Measurements from ENCODE around the gene MAP4K4.

The MAP4K4 gene

DNA sequence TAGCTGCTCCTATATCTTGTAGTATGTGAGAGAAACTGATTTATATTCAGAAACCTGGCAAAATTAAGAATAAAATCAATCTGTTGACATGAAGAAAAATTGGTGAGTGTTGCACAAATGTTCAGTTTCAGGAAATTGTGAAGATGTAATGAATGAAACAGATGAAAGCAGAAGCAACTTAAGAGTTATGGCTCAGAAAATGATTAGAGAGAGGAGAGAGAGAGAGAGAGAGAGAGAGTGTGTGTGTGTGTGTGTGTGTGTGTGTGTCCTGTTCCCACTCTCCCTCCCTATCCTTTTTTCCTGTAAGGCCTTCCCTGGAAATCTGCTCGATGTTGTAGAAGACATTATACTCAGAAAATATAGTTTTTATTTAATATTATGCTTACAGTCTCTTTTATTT lies 31.4 kb downstream of the MAP4K4 start:
- DNase-seq (ENCODE audit: low spot score), result no peak
- in situ Hi-C loops (cut with MboI; ENCODE audit: low pct_unique_long_range_greater_than_20kb, low sequenced_read_pairs, unreplicated experiment), result no loop called here
- TF ChIP-seq, protein P1, sequence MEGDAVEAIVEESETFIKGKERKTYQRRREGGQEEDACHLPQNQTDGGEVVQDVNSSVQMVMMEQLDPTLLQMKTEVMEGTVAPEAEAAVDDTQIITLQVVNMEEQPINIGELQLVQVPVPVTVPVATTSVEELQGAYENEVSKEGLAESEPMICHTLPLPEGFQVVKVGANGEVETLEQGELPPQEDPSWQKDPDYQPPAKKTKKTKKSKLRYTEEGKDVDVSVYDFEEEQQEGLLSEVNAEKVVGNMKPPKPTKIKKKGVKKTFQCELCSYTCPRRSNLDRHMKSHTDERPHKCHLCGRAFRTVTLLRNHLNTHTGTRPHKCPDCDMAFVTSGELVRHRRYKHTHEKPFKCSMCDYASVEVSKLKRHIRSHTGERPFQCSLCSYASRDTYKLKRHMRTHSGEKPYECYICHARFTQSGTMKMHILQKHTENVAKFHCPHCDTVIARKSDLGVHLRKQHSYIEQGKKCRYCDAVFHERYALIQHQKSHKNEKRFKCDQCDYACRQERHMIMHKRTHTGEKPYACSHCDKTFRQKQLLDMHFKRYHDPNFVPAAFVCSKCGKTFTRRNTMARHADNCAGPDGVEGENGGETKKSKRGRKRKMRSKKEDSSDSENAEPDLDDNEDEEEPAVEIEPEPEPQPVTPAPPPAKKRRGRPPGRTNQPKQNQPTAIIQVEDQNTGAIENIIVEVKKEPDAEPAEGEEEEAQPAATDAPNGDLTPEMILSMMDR (IDR thresholded peaks at IDR 0.05; ENCODE audit: extremely low read depth, insufficient read depth, missing control alignments), result no peak

DNA sequence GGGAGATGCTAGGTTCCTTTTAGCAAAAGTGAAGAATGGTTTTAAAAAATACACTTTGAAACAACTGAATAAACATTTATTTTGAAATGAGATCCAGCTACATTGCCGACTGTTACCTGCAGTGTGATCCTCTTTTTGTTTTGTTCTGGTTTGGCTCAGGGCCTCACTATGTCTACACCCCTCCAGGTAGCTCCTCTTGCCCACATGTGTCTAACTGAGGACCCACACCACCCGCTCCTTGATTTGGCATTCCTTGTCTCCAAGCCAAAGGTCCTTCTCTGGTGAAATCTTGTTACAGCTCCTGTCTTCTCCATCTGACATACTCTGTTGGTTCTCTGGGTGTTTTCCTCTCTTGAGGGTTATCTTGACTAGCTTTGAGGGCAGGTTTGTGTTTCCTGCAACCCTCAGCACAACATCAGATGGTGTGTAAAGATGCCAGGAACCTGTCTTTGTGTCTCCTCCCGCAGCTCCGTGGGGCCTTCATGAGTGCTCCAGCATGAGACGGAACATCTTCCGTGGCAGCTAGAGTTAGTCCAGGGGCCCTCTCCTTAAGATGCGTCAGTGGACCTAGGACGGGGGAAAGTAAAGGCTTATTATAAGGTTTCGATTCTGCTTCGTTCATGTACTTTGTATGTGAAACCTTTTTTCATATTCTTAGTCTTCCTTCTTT lies 32.1 kb downstream of the MAP4K4 start:
- no peak for DNase-seq (ENCODE audit: low spot score)
- TF ChIP-seq, protein P1 (IDR thresholded peaks at IDR 0.05; ENCODE audit: extremely low read depth, insufficient read depth, missing control alignments), result no peak
- in situ Hi-C loops (cut with MboI; ENCODE audit: low pct_unique_long_range_greater_than_20kb, low sequenced_read_pairs, unreplicated experiment), result no loop called here

DNA sequence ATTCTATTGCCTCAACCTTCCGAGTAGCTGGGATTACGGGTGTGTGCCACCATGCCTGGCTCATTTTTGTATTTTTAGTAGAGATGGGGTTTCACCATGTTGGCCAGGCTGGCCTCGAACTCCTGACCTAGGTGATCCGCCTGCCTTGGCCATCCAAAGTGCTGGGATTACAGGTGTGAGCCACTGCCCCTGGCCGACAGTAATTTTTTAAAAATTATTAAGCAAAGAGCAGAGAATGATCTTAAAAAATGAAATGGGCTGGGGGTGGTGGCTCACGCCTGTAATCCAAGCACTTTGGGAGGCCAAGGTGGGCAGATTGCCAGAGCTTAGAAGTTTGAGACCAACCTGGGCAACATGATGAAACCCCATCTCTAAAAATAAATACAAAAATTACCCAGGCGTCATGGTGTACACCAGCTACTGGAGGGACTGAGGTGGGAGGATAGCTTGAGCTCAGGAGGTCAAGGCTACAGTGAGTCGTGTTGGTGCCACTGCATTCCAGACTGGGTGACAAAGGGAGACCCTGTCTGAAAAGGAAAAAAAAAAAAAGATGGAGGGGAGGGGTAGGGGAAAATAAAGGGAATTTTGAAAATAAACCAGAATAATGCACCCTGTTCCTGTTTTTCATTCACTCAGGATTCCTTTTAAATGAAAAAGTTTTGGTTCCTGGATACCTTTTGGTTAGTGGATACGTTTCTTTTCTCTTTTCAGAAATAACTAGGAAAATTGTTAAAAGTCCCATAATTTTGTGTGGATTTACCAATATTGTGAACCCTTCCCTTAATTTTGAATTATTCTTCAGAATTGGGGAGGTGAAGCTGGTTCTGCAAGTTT lies 33.9 kb downstream of the MAP4K4 start:
- TF ChIP-seq, protein P1 (IDR thresholded peaks at IDR 0.05; ENCODE audit: extremely low read depth, insufficient read depth, missing control alignments), result no peak
- in situ Hi-C loops (cut with MboI; ENCODE audit: low pct_unique_long_range_greater_than_20kb, low sequenced_read_pairs, unreplicated experiment), result no loop called here
- DNase-seq (ENCODE audit: low spot score), result no peak

DNA sequence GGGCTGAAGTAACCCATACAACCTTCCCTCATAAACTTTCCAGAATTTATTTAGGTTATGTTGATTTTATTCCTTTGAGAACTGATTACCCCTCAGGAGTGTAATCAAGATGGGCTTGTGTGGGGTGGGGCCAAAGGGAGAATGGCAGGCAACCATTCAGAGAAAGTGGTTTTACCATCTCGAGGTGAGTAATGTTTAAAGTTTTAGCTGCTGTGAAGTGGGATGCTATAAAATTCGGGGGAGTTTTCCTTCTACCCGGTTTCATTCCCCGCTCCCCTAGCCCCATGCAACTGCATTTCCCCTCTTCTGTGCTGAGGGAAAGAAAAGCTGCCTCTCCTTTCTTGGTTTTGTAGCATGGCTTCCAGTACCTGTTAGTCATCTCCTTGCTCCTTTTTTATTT lies 34.7 kb downstream of the MAP4K4 start:
- DNase-seq (ENCODE audit: low spot score), result no peak
- in situ Hi-C loops (cut with MboI; ENCODE audit: low pct_unique_long_range_greater_than_20kb, low sequenced_read_pairs, unreplicated experiment), result no loop called here
- TF ChIP-seq, protein P1 (IDR thresholded peaks at IDR 0.05; ENCODE audit: extremely low read depth, insufficient read depth, missing control alignments), result no peak

DNA sequence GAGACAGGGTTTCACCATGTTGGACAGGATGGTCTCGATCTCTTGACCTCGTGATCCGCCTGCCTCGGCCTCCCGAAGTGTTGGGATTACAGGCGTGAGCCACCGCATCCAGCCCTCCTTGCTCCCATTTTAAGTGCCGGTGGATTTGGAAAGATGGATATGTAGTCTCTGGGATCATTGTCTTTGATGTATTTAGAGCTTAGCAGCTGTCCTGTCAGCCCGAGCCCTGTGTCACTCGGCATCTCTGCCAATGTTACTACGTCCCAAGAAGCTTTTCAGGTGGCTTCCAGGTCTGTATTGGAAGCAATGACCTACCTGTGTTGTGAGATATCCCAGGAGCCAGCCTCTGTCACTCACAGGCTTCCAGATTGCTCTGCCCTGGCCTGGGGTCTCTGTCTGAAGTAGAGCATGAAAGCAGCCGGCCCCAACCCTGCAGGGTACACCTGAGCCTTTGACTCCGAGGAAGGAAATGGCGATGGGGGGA lies 35.3 kb downstream of the MAP4K4 start:
- TF ChIP-seq, protein P1 (IDR thresholded peaks at IDR 0.05; ENCODE audit: extremely low read depth, insufficient read depth, missing control alignments), result no peak
- in situ Hi-C loops (cut with MboI; ENCODE audit: low pct_unique_long_range_greater_than_20kb, low sequenced_read_pairs, unreplicated experiment), result no loop called here
- no peak for DNase-seq (ENCODE audit: low spot score)

DNA sequence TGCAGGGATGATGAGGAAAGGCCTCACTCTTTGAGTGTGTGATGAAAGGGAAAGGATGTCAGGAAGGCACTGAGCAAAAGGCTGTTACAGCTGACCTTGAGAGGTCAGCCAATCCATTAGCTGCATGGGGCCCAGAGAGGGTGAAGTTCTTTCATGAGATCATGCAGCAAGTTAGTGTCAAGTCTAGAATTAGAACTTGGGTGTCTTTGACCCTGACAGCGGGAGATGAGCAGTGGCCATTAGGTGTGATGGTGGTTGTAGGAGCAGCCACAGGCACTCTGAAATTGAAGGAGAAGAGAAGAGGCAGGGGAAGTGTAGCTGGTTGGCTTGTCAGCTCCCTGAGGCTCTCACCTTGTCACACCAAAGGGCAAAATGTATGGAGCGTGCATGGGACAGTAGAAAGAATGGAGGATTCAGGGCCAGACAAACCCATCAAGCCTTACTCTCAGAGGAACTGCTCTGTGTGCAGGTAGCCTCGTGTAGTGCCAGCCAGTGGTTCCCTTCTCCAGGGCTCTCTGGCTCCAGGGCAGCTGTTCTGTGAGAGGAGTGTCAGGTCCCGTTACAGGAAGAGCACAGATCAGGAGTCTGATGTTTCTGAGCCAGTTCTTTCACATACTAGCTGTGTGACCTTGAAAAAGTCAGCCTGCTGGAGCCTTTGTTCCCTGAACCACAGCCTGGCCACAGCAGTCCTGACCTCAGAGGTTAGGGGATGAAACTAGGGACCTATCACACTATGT lies 35.9 kb downstream of the MAP4K4 start:
- TF ChIP-seq, protein P1 (IDR thresholded peaks at IDR 0.05; ENCODE audit: extremely low read depth, insufficient read depth, missing control alignments), result no peak
- in situ Hi-C loops (cut with MboI; ENCODE audit: low pct_unique_long_range_greater_than_20kb, low sequenced_read_pairs, unreplicated experiment), result no loop called here
- no peak for DNase-seq (ENCODE audit: low spot score)

Measured in GM13977 (cell line).